ENCODE results near the gene MYBL2.

Gene MYBL2

GRCh38 chr20:43724383-43724782 lies 57.5 kb downstream of the MYBL2 start:
- no peak for DNase-seq

DNA sequence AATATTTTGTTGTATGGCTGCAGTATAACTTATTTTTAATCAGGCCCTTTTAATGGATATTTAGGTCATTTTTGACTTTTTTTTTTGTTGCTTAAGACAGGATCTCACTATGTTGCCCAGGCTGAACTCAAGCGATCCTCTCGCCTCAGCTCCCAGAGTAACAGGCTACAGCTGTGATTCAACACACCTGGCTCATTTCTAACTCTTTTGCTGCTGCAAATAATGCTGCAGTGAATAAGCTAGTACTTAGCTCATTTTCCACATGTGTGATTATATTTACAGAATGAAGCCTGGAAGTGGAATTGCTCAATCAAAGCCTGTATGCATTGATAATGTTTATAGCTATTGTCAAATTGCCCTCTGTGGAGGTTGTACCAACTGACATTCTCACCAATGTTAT lies 58.8 kb downstream of the MYBL2 start:
- DNase-seq: no peak

- DNase-seq: no peak
These were observed 59.4 kb downstream of the MYBL2 start for GRCh38 chr20:43726333-43726732.

- no peak for DNase-seq
These were observed 60.0 kb downstream of the MYBL2 start, which contains the start of gene GTSF1L for GRCh38 chr20:43726811-43727338. Gene GTSF1L (minus strand): TSS chr20:43727002. CDS start chr20:43726694, 308 bp downstream.

DNA sequence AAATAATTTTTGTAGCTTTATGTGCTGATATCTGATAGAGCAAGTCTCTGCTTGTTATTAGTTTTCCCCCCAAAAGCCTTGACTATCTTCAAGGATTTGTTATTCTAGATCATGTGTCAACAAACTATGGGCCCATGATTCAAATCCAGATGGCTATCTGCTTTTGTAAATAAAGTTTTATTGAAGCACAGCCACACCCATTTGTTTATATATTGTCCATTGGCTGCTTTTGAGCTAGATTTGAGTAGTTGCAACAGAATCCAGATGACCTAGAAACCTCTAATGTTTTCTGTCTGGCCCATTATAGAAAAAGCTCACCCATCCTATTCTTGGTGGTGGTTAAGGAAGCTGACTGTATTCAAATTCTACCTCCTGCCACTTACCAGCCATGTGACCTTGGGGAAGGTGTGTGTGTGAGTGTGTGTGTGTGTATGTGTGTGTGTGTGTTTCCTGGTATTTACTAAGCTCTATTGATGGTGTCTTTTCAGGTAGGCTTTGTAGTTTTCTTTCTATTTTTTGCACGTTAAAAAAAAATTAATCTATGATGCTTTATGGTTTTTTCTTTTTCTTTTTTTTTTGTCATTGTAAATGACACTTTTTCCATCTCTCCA lies 61.2 kb downstream of the MYBL2 start:
- no peak for DNase-seq

DNA sequence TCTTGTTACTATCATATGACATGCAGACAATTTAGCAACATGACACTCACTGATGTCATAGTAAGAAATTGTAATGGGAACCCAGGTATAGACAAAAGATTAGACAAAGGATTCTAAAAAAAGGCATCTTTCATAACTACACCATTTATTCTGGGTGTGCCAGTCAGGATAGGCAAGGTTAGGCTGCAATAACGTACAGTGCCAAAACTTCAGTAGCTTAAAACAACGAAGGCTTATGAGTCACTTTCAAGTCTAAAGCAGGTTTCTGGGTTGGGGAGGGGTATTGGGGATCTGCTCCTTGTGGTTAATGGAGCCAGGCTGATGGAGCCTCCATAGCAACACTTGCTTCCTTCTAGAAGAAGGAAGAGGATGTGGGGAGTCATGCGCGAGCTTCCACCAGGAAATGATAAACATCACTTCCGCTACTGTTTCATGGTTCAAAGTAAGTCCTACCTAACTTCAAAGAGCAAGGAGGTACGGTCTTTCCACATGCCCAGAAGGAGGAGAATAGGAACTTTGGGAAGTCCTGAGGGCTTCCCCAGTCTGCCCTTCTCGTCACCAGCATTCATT lies 61.9 kb downstream of the MYBL2 start:
- no peak for DNase-seq

GRCh38 chr20:43731469-43731868 lies 64.6 kb downstream of the MYBL2 start:
- no peak for DNase-seq

DNA sequence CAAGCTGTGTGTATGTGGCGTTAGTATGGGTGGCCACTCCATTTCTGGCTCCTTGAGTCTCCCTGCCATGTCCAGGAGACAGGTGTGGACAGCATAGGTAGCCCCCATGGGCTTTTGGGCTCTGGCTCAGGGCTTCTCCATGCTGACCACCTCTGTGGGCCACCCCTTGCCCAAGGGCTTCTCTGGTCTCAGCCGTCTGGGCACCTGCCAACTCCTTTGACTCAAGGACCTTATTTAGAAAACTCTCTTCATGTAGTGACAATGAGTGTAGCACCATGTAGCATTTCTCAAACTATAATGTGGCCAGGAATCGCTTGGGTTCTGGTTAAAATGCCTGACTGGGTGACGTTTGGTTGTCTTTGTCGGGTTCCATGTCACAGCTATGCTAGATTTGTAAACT lies 65.0 kb downstream of the MYBL2 start:
- no peak for DNase-seq

GRCh38 chr20:43736588-43737158 lies 69.8 kb downstream of the MYBL2 start:
- DNase-seq: no peak

DNA sequence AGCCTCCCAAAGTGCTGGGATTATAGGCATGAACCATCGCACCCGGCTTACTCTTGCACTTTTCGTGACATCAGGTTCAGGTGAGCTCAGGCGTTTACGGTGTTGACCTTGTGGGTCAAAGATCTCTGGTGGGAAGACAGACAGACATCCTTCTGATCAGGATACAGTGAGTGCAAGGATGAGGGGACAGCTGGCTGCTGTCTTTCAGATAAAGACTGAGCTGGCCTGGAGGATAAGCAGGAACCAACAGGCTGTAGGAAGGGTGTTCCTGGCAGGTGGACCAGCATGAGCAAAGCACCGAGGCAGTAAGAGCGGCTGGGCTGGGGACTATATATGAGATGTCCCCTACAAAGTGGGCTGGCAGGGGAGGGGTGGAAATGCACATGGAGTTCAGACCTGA lies 71.0 kb downstream of the MYBL2 start:
- DNase-seq: no peak

GRCh38 chr20:43739148-43739749 lies 72.3 kb downstream of the MYBL2 start:
- DNase-seq: no peak

DNA sequence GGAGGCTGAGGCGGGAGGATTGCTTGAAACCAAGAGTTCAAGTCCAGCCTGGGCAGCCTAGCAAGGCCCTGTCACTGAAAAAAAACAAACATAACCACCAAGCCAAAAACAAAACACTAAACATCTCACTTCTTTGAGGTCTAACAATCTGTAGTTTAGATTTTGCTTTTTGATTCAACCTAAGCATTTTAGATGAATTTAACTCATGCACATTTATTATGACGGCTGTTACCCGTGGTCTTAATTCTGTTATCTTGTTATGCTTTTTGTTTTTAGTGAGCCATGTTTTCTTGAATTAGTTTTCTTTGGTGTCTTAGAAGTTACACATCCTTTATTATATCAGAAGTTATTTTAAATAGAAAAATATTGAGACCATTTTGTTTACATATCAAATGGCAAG lies 73.7 kb downstream of the MYBL2 start:
- no peak for DNase-seq

- DNase-seq: no peak
These were observed 77.3 kb downstream of the MYBL2 start for GRCh38 chr20:43744151-43744611.

DNA sequence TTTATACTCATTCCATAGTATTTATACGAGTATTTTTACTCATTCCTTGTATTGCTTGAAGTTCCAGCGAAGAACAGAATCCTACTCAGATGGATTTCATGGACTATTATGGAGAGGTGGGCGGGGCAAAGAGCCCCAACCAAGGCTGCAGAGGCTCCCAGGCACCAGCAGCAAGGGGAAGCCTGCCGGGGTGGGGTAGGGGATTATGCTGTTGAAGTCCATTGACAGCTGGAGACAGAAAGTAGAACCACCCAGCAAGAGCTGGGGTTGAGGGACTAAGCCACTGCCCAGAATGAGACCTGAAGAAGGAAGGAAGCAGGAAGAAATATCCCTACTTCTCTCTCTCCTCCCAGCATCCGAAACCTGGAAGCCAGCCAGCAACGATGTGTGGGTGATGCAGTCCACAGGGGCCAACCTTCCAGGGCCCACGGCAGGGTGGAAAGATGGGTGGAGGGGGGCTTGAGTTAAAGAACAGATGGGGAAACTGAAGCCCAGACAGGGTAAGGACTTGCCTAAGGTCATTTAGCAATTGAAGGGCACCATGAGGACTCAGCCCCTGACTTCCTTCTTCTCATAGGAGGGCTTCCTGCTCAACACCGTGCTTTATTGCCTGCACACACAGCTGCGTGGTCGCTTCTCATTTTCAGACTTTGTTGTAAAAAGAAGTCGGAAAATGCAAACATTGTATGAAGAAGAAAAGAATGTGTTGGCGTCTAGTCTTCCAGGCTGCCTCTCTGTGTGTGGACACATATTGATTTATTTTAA lies 78.2 kb downstream of the MYBL2 start:
- peak; percentile 34 for DNase-seq

GRCh38 chr20:43746344-43747137 lies 79.6 kb downstream of the MYBL2 start:
- DNase-seq: peak; percentile 28

- peak; percentile 57 for DNase-seq
These were observed 81.4 kb downstream of the MYBL2 start for GRCh38 chr20:43748274-43748673.

GRCh38 chr20:43749734-43750294 lies 82.9 kb downstream of the MYBL2 start:
- peak; percentile 64 for DNase-seq

GRCh38 chr20:43750774-43751166 lies 83.9 kb downstream of the MYBL2 start:
- DNase-seq: no peak

GRCh38 chr20:43751167-43752050 lies 84.5 kb downstream of the MYBL2 start:
- DNase-seq: peak; percentile 39

DNA sequence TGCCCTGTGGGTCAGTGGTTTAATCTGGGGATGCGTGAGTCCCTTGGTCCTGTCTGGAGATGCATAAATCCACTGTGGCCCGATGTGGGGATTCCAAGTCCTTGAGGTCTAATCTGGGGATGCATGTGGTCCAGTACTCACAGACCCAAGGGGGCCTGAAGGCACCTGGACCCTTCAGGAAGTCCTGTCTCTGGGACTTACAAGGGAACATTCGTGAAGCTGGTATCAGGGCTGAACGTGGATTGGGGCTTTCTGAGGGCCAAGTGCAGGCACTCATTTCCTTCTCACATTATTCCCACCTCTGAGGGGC lies 85.1 kb downstream of the MYBL2 start:
- DNase-seq: no peak

Measured in inflammatory macrophage treated with lipopolysaccharide for 4 hours (primary cell).